ENCODE measurements around the gene LHX2.

DNA sequence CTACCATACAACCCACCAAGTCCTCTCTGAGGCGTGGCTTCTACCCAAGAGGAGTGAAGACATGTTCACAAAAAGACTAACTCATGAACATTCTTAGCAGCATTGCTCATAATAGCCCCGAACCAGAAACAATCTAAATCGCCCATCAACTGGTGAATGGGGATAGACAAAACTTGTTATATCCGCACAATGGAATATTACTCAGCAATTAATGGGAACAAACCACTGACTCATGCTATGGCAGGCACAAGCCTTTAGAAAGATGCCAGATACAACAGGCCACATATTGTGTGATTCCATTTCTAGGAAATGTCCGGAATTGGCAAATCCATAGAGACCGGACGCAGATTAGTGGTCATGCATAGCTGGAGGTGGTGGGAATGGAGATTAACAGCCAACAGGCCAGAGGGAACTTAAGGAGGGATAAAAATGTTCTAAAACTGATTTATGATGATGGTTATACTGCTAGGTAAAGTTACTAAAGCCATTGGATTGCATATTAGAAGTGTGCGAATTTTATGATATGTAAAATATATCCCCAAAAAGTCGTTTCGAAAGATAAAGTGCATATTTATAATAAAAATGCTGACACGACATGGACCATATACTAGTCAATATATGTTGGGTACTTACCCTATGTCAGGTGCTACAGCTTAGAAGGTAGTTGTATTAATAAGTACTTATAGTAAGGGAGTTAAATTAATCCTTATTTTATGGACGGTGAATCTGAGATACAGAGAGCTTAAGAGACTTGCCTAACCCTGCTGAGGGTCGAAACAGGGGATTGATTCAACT, 55.4 kb downstream of the LHX2 start:
- TF ChIP-seq EZH2 (IDR thresholded peaks at IDR 0.05; ENCODE audit: borderline replicate concordance, low read depth, low read length, poor library complexity, severe bottlenecking), result no peak
- TF ChIP-seq, protein P1, sequence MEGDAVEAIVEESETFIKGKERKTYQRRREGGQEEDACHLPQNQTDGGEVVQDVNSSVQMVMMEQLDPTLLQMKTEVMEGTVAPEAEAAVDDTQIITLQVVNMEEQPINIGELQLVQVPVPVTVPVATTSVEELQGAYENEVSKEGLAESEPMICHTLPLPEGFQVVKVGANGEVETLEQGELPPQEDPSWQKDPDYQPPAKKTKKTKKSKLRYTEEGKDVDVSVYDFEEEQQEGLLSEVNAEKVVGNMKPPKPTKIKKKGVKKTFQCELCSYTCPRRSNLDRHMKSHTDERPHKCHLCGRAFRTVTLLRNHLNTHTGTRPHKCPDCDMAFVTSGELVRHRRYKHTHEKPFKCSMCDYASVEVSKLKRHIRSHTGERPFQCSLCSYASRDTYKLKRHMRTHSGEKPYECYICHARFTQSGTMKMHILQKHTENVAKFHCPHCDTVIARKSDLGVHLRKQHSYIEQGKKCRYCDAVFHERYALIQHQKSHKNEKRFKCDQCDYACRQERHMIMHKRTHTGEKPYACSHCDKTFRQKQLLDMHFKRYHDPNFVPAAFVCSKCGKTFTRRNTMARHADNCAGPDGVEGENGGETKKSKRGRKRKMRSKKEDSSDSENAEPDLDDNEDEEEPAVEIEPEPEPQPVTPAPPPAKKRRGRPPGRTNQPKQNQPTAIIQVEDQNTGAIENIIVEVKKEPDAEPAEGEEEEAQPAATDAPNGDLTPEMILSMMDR (conservative IDR thresholded peaks at IDR 0.05; ENCODE audit: low read depth, low read length), result no peak
